HCT116 (cell line): Measurements from ENCODE around the gene COL9A3. TPM values are rescaled to one million over a fixed set of nuclear protein-coding genes. Genes with fewer than 3 reads are reported as not detected.

Source experiments
- ATAC-seq: fragments of 200-7000 bp; cut with Tn5 transposase; 2 replicates; pipeline ENCODE4 v1.9.1; 2020; ENCODE audit warnings: mild to moderate bottlenecking, moderate library complexity
- BruUV-seq: library from RNA; stranded (reverse); fragments of 400-500 nt; replicated peaks from 2 replicates; lab custom pipeline; 2021; lab: Mats Ljungman, UMichigan
- CTCF ChIA-PET: fragments of 300-600 bp; sonication (Branson Sonifier 250); formaldehyde crosslinking; loops from one replicate; lab custom pipeline; 2021; ENCODE audit warnings: antibody characterized with exemption; lab: Charles Lee
- POLR2A ChIA-PET: fragments of 300-600, 350-600 bp; sonication (Branson Sonifier 250); formaldehyde crosslinking; loops from one replicate; lab custom pipeline; 2021; ENCODE audit warnings: antibody characterized with exemption; lab: Charles Lee
- RAD21 ChIA-PET, 2 experiments: fragments of 300-600 bp; sonication (Branson Sonifier 250); formaldehyde crosslinking; loops; one replicate each; lab custom pipeline; 2023; ENCODE audit warnings: low total read pairs in 2 of 2; ENCODE audit not compliant: uncharacterized antibody in 2 of 2, unreplicated experiment in 2 of 2, low non-redundant PET in 1 of 2; lab: Charles Lee
- DNase-seq: peaks from one replicate; pipeline ENCODE4 v3.0.0-alpha.2; 2010; ENCODE audit warnings: low read depth, low spot score
- H2AFZ ChIP-seq: fragments of 200-600 bp; shearing (Covaris generic), sonication (generic); 2 replicates; pipeline ENCODE4 v1.6.1; 2017; ENCODE audit warnings: low read depth, mixed run types, mixed read lengths, antibody characterized with exemption, low read length; ENCODE audit not compliant: poor library complexity, severe bottlenecking
- H3K27ac ChIP-seq: 2 replicates; pipeline ENCODE4 v1.5.1; 2012; ENCODE audit warnings: low read depth, low read length
- H3K27me3 ChIP-seq: fragments of 200-600 bp; sonication (generic); 2 replicates; pipeline ENCODE4 v1.6.1; 2016; ENCODE audit warnings: mixed run types, low read length, mixed read lengths; ENCODE audit not compliant: insufficient read depth
- H3K36me3 ChIP-seq, 2 experiments: fragments of 200-500 bp in 1 of 2; fragments of 200-600 bp in 1 of 2; sonication (Bioruptor generic) in 1 of 2; sonication (generic) in 1 of 2; 2 replicates each; pipeline versions ENCODE4 v1.5.1 to v1.6.1; 2014 to 2016; ENCODE audit warnings: low read length in 2 of 2, inconsistent platforms in 1 of 2, mixed read lengths in 1 of 2, mixed run types in 1 of 2; ENCODE audit not compliant: insufficient read depth in 2 of 2, control insufficient read depth in 1 of 2
- H3K4me1 ChIP-seq, 2 experiments: fragments of 200-600 bp in 1 of 2; sonication (generic) in 1 of 2; 2 replicates each; pipeline versions ENCODE4 v1.5.1 to v1.6.1; 2012 to 2017; ENCODE audit warnings: low read length in 2 of 2, inconsistent platforms in 1 of 2, mild to moderate bottlenecking in 1 of 2, mixed read lengths in 1 of 2, mixed run types in 1 of 2, moderate library complexity in 1 of 2; ENCODE audit not compliant: insufficient read depth in 2 of 2, control insufficient read depth in 1 of 2
- H3K4me2 ChIP-seq: fragments of 200-600 bp; sonication (generic); 2 replicates; pipeline ENCODE4 v1.6.1; 2017; ENCODE audit warnings: mixed run types, low read length, mixed read lengths
- H3K4me3 ChIP-seq, 2 experiments: fragments of 200-600 bp in 1 of 2; sonication (generic) in 1 of 2; replicated peaks in 1 of 2; 2 replicates each; pipeline ENCODE4 v1.5.1; 2011 to 2016; ENCODE audit warnings: low read length in 2 of 2, control low read depth in 1 of 2, low read depth in 1 of 2, mild to moderate bottlenecking in 1 of 2, mixed read lengths in 1 of 2, mixed run types in 1 of 2
- H3K79me2 ChIP-seq: fragments of 200-600 bp; sonication (generic); 2 replicates; pipeline ENCODE4 v1.6.1; 2017; ENCODE audit warnings: mild to moderate bottlenecking, mixed run types, low read length, moderate library complexity, mixed read lengths; ENCODE audit not compliant: insufficient read depth
- H3K9ac ChIP-seq: fragments of 200-600 bp; sonication (generic); 2 replicates; pipeline ENCODE4 v1.6.1; 2016; ENCODE audit warnings: low read length, mixed read lengths
- H3K9me2 ChIP-seq: fragments of 200-600 bp; sonication (generic), shearing (Covaris generic); 2 replicates; pipeline ENCODE4 v1.6.1; 2017; ENCODE audit warnings: mixed run types, mild to moderate bottlenecking, moderate library complexity; ENCODE audit not compliant: insufficient read depth
- H3K9me3 ChIP-seq, 2 experiments: fragments of 200-500 bp in 1 of 2; fragments of 200-600 bp in 1 of 2; sonication (Bioruptor generic) in 1 of 2; sonication (generic) in 1 of 2; 2 replicates each; pipeline ENCODE4 v1.6.1; 2014 to 2017; ENCODE audit warnings: low read length in 2 of 2, mixed read lengths in 2 of 2, inconsistent platforms in 1 of 2, low read depth in 1 of 2, mild to moderate bottlenecking in 1 of 2, mixed run types in 1 of 2, moderate library complexity in 1 of 2; ENCODE audit not compliant: control insufficient read depth in 1 of 2, insufficient read depth in 1 of 2
- H4K20me1 ChIP-seq: fragments of 200-600 bp; sonication (generic), shearing (Covaris generic); 2 replicates; pipeline ENCODE4 v1.6.1; 2017; ENCODE audit warnings: mixed run types, mild to moderate bottlenecking, moderate library complexity; ENCODE audit not compliant: insufficient read depth
- CBX3 ChIP-seq: IDR thresholded peaks from 2 replicates; pipeline ENCODE4 v1.6.1; 2012; ENCODE audit warnings: low read depth
- EGR1 ChIP-seq: IDR thresholded peaks from 2 replicates; pipeline ENCODE4 v1.6.1; 2012; ENCODE audit warnings: low read depth
- EZH2 ChIP-seq: fragments of 200-600 bp; sonication (generic); IDR thresholded peaks from 2 replicates; pipeline ENCODE4 v1.6.1; 2017; ENCODE audit warnings: antibody characterized with exemption, mixed run types
- EZH2phosphoT487 ChIP-seq: fragments of 200-600 bp; IDR thresholded peaks from 2 replicates; pipeline ENCODE4 v1.6.1; 2018; ENCODE audit warnings: antibody characterized with exemption, borderline replicate concordance
- JUND ChIP-seq: IDR thresholded peaks from 2 replicates; pipeline ENCODE4 v1.6.1; 2012
- POLR2AphosphoS5 ChIP-seq: IDR thresholded peaks from 2 replicates; pipeline ENCODE4 v1.6.1; 2011; ENCODE audit warnings: mild to moderate bottlenecking, low read depth, low read length, moderate library complexity
- SP1 ChIP-seq: IDR thresholded peaks from 2 replicates; pipeline ENCODE4 v1.6.1; 2012; ENCODE audit warnings: low read depth
- SRF ChIP-seq: IDR thresholded peaks from 2 replicates; pipeline ENCODE4 v1.6.1; 2012; ENCODE audit warnings: low read depth
- YY1 ChIP-seq: IDR thresholded peaks from 2 replicates; pipeline ENCODE4 v1.6.1; 2011; ENCODE audit warnings: low read length, low read depth, moderate library complexity, mild to moderate bottlenecking; ENCODE audit not compliant: insufficient replicate concordance; ENCODE audit errors: extremely low read depth
- ZFX ChIP-seq: fragments of 450-650 bp; IDR thresholded peaks from 2 replicates; pipeline ENCODE4 v1.6.1; 2017
- intact Hi-C: fragments of 100-400 bp; cut with micrococcal nuclease; formaldehyde crosslinking; loops from 2 replicates; pipeline ENCODE4 v1.10.0; 2022
- total RNA-seq: library from RNA; stranded (reverse); gene quantifications from one replicate; pipeline ENCODE4 v1.2.1, GENCODE V29; 2021; ENCODE audit not compliant: unreplicated experiment
- TF ChIP-seq, protein P1 (sequence below): IDR thresholded peaks from 2 replicates; pipeline ENCODE4 v1.6.1; 2011; ENCODE audit warnings: mild to moderate bottlenecking, low read length, moderate library complexity; ENCODE audit not compliant: insufficient replicate concordance; ENCODE audit errors: extremely low read depth
- TF ChIP-seq, protein P2 (sequence below): IDR thresholded peaks from 2 replicates; pipeline ENCODE4 v1.6.1; 2012; ENCODE audit warnings: low read depth
- TF ChIP-seq, protein P3 (sequence below): IDR thresholded peaks from 2 replicates; pipeline ENCODE4 v1.6.1; 2012
- TF ChIP-seq, protein P4 (sequence below): IDR thresholded peaks from 2 replicates; pipeline ENCODE4 v1.6.1; 2012
- TF ChIP-seq, protein P5 (sequence below), 3 experiments: fragments of 200-600 bp in 1 of 3; sonication (generic) in 1 of 3; IDR thresholded peaks in 2 of 3; conservative IDR thresholded peaks in 1 of 3; 2 replicates each; pipeline ENCODE4 v1.5.1; 2012 to 2017; ENCODE audit warnings: low read depth in 2 of 3, low read length in 2 of 3, antibody characterized with exemption in 1 of 3, borderline replicate concordance in 1 of 3, control low read depth in 1 of 3, mild to moderate bottlenecking in 1 of 3, mixed read lengths in 1 of 3, mixed run types in 1 of 3, moderate library complexity in 1 of 3; ENCODE audit not compliant: insufficient read depth in 1 of 3

COL9A3 gene
- total RNA-seq, 1 experiment from 2014 or later = 29.7 TPM

DNA sequence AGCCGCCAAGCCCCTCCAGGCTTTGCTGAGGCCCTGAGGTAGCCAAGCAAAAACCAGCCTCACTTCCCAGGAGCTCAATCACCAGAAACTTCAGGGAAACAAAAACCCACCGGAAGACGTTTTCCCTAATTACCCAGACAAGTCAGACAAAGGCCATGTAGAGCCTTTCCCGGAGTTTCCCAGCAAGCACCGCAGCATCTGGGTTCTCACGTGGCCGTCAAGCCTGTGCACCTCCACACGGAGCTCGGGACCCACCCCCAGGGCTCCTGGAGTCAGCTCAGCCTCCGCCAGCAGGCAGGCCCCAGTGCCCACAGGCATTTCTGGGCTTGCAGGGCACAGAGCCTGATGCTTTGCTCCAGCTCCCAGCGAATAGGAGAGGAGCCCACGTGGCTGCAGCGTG, 30.7 kb upstream of the COL9A3 start:
- no peak for DNase-seq
- ChIA-PET CTCF (no interaction called here), POLR2A (no interaction called here), RAD21 (no interaction called here)
- no peaks in the 10 kb centered on the region for H3K36me3 ChIP-seq
- BruUV-seq = no TSS peak
- H3K4me2 ChIP-seq = no peak overlapping the region
- H3K27me3 ChIP-seq = no peaks in the 10 kb centered on the region
- H3K9me2 ChIP-seq = no peaks in the 10 kb centered on the region
- no peaks in the 10 kb centered on the region for H4K20me1 ChIP-seq
- H3K4me3 ChIP-seq = no peak overlapping the region
- peaks cover 9 to 20% of the 10 kb centered on the region in 2 experiments; a peak in 3 of 4 replicates for H3K4me1 ChIP-seq
- H3K27ac ChIP-seq = no peak overlapping the region; the same call in 1 of the 2 replicates
- H3K9ac ChIP-seq = no peak overlapping the region
- ATAC-seq = no peak
- H3K79me2 ChIP-seq = no peaks in the 10 kb centered on the region
- no peak overlapping the region for H2AFZ ChIP-seq
- TF ChIP-seq JUND (no peak), EZH2phosphoT487 (no peak), ZFX (no peak), SRF (no peak), YY1 (no peak), EZH2 (no peak), CBX3 (no peak), SP1 (no peak), POLR2AphosphoS5 (no peak), EGR1 (no peak)
- TF ChIP-seq, protein P1, sequence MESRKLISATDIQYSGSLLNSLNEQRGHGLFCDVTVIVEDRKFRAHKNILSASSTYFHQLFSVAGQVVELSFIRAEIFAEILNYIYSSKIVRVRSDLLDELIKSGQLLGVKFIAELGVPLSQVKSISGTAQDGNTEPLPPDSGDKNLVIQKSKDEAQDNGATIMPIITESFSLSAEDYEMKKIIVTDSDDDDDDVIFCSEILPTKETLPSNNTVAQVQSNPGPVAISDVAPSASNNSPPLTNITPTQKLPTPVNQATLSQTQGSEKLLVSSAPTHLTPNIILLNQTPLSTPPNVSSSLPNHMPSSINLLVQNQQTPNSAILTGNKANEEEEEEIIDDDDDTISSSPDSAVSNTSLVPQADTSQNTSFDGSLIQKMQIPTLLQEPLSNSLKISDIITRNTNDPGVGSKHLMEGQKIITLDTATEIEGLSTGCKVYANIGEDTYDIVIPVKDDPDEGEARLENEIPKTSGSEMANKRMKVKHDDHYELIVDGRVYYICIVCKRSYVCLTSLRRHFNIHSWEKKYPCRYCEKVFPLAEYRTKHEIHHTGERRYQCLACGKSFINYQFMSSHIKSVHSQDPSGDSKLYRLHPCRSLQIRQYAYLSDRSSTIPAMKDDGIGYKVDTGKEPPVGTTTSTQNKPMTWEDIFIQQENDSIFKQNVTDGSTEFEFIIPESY = no peak
- TF ChIP-seq, protein P2, sequence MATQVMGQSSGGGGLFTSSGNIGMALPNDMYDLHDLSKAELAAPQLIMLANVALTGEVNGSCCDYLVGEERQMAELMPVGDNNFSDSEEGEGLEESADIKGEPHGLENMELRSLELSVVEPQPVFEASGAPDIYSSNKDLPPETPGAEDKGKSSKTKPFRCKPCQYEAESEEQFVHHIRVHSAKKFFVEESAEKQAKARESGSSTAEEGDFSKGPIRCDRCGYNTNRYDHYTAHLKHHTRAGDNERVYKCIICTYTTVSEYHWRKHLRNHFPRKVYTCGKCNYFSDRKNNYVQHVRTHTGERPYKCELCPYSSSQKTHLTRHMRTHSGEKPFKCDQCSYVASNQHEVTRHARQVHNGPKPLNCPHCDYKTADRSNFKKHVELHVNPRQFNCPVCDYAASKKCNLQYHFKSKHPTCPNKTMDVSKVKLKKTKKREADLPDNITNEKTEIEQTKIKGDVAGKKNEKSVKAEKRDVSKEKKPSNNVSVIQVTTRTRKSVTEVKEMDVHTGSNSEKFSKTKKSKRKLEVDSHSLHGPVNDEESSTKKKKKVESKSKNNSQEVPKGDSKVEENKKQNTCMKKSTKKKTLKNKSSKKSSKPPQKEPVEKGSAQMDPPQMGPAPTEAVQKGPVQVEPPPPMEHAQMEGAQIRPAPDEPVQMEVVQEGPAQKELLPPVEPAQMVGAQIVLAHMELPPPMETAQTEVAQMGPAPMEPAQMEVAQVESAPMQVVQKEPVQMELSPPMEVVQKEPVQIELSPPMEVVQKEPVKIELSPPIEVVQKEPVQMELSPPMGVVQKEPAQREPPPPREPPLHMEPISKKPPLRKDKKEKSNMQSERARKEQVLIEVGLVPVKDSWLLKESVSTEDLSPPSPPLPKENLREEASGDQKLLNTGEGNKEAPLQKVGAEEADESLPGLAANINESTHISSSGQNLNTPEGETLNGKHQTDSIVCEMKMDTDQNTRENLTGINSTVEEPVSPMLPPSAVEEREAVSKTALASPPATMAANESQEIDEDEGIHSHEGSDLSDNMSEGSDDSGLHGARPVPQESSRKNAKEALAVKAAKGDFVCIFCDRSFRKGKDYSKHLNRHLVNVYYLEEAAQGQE = no peak
- TF ChIP-seq, protein P3, sequence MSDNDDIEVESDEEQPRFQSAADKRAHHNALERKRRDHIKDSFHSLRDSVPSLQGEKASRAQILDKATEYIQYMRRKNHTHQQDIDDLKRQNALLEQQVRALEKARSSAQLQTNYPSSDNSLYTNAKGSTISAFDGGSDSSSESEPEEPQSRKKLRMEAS = no peak
- TF ChIP-seq, protein P4, sequence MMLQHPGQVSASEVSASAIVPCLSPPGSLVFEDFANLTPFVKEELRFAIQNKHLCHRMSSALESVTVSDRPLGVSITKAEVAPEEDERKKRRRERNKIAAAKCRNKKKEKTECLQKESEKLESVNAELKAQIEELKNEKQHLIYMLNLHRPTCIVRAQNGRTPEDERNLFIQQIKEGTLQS = no peak
- TF ChIP-seq, protein P5, sequence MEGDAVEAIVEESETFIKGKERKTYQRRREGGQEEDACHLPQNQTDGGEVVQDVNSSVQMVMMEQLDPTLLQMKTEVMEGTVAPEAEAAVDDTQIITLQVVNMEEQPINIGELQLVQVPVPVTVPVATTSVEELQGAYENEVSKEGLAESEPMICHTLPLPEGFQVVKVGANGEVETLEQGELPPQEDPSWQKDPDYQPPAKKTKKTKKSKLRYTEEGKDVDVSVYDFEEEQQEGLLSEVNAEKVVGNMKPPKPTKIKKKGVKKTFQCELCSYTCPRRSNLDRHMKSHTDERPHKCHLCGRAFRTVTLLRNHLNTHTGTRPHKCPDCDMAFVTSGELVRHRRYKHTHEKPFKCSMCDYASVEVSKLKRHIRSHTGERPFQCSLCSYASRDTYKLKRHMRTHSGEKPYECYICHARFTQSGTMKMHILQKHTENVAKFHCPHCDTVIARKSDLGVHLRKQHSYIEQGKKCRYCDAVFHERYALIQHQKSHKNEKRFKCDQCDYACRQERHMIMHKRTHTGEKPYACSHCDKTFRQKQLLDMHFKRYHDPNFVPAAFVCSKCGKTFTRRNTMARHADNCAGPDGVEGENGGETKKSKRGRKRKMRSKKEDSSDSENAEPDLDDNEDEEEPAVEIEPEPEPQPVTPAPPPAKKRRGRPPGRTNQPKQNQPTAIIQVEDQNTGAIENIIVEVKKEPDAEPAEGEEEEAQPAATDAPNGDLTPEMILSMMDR (IDR thresholded peaks at IDR 0.05 in 2 of 3, conservative IDR thresholded peaks at IDR 0.05 in 1 of 3; ENCODE audit: borderline replicate concordance in 1 of 3, insufficient read depth in 1 of 3, low read depth in 2 of 3, low read length in 2 of 3) = no peak
- intact Hi-C loops = no loop called here
- no peaks in the 10 kb centered on the region for H3K9me3 ChIP-seq
